GM18873 (cell line): Measurements from ENCODE around the gene TNNC2.
"Not testable (repeated sequence)": the region's sequence is repeated elsewhere in the genome, so short reads cannot be mapped to it uniquely, and the experiment has no call there.

Experiments used
- ATAC-seq: cut with Tn5 transposase; IDR thresholded peaks from one replicate; pipeline ENCODE4 v1.9.1; 2021; ENCODE audit warnings: mild to moderate bottlenecking, moderate library complexity, moderate number of reproducible peaks; ENCODE audit not compliant: unreplicated experiment, low FRiP score

TNNC2 gene

GRCh38 chr20:45848969-45849582, 22.0 kb upstream of the TNNC2 start:
- no peak for ATAC-seq

GRCh38 chr20:45848421-45848820, 21.3 kb upstream of the TNNC2 start:
- ATAC-seq: no peak

GRCh38 chr20:45845452-45845851, 18.3 kb upstream of the TNNC2 start:
- no peak for ATAC-seq

- no peak for ATAC-seq
Observed at GRCh38 chr20:45843506-45843905, 16.4 kb upstream of the TNNC2 start.

GRCh38 chr20:45842169-45842812, 15.2 kb upstream of the TNNC2 start:
- no peak for ATAC-seq

- no peak for ATAC-seq
Observed at GRCh38 chr20:45841407-45842129, 14.5 kb upstream of the TNNC2 start.

- ATAC-seq: no peak
Observed at GRCh38 chr20:45840700-45841198, 13.6 kb upstream of the TNNC2 start.

GRCh38 chr20:45836841-45837240, 9.7 kb upstream of the TNNC2 start:
- no peak for ATAC-seq

GRCh38 chr20:45835825-45836224, 8.7 kb upstream of the TNNC2 start:
- no peak for ATAC-seq

GRCh38 chr20:45835329-45835765, 8.2 kb upstream of the TNNC2 start:
- no peak for ATAC-seq

- ATAC-seq: no peak
Observed at GRCh38 chr20:45834797-45835161, 7.7 kb upstream of the TNNC2 start.

GRCh38 chr20:45833883-45834796, 7.0 kb upstream of the TNNC2 start:
- no peak for ATAC-seq

- no peak for ATAC-seq
Observed at GRCh38 chr20:45833030-45833882, 6.1 kb upstream of the TNNC2 start, which contains the start of gene SNX21. Gene SNX21, plus strand, starts transcription at chr20:45833799. Its CDS starts 121 bp downstream, at chr20:45833920.

GRCh38 chr20:45832619-45833018, 5.5 kb upstream of the TNNC2 start:
- no peak for ATAC-seq

- ATAC-seq: not testable (repeated sequence)
Observed at GRCh38 chr20:45829673-45830106, 2.6 kb upstream of the TNNC2 start.

GRCh38 chr20:45828589-45828988, 1.5 kb upstream of the TNNC2 start:
- no peak for ATAC-seq

GRCh38 chr20:45827712-45828111, 600 bp upstream of the TNNC2 start:
- ATAC-seq: no peak

- no peak for ATAC-seq
Observed at GRCh38 chr20:45826381-45827019, 612 bp downstream of the TNNC2 start.
